HG03469 (cell line): ENCODE results near the gene SPATS2.
"Not testable (repeated sequence)": the region's sequence is repeated elsewhere in the genome, so short reads cannot be mapped to it uniquely, and the experiment has no call there.

ENCODE experiments used
- ATAC-seq: cut with Tn5 transposase; IDR thresholded peaks from one replicate; pipeline ENCODE4 v1.9.1; 2021; ENCODE audit warnings: mild to moderate bottlenecking, moderate library complexity, moderate number of reproducible peaks; ENCODE audit not compliant: unreplicated experiment

Gene SPATS2

DNA sequence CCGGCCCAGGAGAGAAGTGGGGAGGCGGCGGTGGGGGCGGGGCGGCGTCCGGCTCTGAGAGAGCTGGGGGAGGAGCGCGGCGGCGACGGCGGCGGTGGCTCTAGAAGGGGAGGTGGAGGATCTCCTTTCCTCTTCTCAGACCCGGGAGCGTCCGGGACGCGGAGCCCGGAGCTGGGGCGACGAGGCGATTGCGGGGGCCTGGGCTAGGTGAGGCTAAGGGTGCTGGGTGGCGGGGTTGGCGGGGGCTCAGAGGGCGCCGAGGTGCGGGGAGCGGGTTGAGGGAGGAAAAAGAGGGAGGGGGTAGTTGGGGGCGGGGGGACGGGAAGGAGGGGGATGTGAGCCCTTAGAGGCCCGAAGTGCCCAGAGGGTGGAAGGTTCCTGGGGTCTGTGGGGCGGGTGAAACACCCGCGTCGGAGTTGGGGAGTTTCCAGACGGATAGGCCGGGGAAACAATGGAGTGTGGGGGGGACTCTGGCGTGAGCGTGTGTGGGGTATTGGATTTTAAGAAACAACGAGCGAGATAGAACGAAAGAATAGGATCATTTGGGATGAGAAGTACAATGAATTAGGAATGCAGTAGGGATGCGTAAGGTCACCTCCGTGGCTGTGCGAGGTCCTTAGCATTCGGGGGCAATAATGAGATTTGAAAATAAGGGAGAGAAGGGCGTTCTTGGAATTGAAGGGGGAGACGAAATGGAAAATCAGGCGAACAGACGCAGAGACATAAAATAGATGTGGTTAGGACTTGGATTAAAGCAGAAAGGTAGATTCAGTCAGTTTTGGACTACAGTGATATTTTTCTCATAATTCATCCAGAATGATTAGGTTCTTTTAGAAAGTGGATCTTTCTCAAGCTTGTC is at the start of gene SPATS2:
SPATS2 (plus strand) TSS at position 82 of the 859 bp plus-strand sequence. CDS start 93,551 bp downstream, outside the sequence.
- no peak for ATAC-seq

DNA sequence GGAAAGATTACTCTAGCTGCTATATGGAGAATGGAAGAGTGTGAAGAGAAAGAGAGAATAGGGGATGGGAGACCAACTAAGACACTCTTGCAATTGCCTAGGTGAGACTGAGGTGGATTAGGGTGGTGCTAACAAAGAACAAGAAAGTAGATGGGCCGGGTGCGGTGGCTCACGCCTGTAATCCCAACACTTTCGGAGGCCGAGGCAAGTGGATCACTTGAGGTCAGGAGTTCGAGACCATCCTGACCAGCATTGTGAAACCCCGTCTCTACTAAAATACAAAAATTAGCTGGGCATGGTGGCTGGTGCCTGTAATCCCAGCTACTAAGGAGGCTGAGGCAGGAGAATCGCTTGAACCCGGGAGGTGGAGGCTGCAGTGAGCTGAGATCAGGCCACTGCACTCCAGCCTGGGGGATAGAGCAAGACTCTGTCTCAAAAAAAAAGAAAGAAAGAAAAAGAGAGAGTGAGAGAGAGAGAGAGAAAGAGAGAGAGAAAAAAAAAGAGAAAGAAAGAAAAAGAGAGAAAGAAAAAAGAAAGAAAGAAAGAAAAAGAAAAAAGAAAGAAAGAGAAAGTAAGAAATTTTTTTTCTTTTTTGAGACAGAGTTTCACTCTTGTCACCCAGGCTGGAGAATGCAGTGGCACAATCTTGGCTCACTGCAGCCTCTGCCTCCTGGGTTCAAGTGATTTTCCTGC is 46.7 kb upstream of the SPATS2 start:
- not testable (repeated sequence) for ATAC-seq

DNA sequence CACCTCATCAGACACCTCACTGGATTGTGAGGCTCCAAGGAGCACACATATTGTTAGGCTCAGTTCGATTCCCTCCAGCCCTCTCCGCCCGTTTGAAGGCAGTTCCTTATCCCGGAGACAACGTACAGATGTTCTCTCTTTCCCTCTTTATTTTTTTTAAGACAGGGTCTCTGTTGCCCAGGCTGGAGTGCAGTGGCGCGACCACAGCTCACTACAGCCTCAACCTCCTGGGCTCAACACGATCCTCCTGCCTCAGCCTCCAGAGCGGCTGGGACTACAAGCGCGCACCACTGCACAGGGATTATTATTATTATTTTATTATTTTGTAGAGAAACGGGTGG is 44.9 kb upstream of the SPATS2 start:
- no peak for ATAC-seq

DNA sequence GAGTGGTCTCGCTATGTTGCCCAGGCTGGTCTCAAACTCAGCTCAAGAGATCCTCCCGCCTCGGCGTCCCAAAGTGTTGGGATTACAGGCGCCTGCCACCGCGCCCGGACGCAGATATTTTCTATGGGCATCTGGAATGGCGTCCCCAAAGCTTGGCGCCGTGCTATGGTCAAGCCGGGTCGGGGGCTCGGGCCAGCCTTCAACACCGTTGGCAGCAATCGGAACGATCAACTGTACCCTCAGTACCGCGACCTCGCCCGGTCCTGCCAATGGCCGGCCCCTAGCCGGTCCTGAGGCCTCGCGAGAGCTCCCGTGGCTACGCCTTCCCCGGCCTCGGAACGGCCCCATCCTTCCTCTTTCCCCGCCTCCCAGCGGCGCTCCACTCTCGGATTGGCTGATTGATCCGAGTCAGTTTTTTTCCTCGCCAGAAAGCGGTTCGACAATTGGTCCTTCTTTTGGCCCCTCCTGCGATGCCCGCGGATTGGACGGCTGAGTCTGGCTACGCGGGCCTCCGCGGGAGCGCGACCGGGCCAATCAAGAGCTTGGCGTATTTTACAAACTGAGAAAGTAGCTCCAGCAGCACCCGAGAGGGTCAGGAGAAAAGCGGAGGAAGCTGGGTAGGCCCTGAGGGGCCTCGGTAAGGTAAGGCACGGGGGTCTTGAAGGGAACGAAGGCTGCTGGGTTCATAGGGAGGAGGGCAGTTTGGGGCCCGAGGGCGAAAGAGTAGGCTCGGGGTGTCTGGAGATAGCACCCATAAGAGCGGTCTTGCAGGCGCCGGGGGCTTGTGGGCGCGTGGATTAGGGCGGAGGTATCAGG is 44.3 kb upstream of the SPATS2 start, which contains the start of gene TROAP:
TROAP (plus strand) TSS at position 548 of the 816 bp plus-strand sequence. CDS start 354 bp downstream, outside the sequence.
- ATAC-seq: peak; percentile 92

DNA sequence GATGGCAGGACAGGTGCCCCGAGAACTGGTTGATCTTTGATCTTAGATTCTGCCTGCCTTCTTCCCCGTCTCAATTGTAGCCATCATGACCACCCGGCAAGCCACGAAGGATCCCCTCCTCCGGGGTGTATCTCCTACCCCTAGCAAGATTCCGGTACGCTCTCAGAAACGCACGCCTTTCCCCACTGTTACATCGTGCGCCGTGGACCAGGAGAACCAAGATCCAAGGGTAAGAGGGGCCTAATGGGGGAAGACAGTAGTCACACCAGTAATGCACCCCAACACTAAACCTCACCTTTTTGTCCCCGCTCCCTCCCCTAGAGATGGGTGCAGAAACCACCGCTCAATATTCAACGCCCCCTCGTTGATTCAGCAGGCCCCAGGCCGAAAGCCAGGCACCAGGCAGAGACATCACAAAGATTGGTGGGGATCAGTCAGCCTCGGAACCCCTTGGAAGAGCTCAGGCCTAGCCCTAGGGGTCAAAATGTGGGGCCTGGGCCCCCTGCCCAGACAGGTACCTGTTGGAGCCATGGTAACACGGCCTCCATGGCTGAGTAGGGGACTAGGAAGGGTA is 43.7 kb upstream of the SPATS2 start:
- ATAC-seq: no peak

DNA sequence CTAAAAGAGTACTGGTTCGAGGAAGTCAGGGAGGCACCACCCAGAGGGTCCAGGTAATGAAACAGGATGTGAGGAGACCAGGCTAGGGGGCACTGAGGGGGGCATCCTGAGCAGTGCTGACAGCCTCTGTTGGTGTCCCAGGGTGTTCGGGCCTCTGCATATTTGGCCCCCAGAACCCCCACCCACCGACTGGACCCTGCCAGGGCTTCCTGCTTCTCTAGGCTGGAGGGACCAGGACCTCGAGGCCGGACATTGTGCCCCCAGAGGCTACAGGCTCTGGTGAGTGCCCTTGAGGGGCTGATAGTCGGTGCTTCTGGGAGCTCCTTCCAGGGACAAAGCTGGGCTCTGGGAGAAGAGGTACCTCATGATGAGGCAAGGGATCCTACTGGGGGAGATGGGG is 41.7 kb upstream of the SPATS2 start:
- ATAC-seq: no peak

DNA sequence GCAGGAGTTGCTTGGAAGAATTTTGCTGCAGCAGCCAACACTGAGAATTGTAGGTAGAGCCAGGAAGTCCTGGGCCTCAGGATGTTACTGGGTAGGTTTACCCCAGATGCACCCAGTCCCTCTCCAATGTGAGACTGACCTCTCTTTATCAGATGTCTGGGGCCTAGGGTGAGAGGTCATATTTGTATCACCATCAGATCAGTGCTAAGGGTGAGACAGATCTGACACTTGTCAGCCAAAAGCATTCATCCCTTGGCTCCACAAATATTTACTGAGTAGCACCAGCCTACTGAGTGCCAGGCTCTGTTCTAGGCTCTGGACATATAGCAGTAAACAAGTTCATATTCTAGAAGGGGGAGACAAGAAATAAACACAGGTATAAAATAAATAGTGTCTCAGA is 39.9 kb upstream of the SPATS2 start:
- no peak for ATAC-seq

DNA sequence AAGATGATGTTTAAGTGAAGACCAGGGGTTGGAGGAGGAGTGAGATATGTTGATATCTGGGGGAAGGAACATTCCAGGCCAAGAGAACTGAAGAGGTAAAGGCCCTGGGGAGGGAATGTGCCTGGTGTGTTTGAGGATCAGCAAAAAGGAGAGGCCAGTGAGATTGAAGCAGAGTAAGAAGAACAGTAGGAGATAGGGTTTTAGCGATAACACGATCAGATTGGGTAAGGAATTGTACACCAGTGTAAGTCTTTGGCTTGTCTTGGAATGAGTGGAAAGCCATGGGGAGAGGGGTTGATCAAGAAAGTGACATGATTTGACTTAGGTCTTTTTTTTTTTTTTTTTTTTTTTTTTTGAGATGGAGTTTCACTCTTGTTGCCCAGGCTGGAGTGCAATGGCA is 39.4 kb upstream of the SPATS2 start:
- ATAC-seq: no peak

DNA sequence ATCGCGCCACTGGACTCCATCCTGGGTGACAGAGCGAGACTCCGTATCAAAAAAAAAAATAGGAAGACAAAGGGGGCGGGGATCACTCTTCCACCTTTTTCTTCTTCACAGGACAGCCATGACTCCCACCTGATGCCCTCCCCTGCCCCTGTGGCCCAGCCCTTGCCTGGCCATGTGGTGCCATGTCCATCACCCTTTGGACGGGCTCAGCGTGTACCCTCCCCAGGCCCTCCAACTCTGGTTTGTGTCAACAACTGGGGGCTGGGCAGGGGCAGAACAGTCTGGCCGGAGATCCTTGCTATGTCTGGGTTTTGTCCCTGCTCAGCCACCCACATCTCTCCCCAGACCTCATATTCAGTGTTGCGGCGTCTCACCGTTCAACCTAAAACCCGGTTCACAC is 38.4 kb upstream of the SPATS2 start:
- no peak for ATAC-seq

DNA sequence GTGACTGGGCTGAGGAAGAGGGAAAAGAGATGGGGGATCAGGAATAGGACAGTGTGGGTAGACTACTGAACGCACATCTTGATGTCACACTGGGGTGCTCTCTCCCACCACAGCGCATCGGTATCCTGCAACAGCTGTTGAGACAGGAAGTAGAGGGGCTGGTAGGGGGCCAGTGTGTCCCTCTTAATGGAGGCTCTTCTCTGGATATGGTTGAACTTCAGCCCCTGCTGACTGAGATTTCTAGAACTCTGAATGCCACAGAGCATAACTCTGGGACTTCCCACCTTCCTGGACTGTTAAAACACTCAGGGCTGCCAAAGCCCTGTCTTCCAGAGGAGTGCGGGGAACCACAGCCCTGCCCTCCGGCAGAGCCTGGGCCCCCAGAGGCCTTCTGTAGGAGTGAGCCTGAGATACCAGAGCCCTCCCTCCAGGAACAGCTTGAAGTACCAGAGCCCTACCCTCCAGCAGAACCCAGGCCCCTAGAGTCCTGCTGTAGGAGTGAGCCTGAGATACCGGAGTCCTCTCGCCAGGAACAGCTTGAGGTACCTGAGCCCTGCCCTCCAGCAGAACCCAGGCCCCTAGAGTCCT is 37.1 kb upstream of the SPATS2 start:
- ATAC-seq: no peak

DNA sequence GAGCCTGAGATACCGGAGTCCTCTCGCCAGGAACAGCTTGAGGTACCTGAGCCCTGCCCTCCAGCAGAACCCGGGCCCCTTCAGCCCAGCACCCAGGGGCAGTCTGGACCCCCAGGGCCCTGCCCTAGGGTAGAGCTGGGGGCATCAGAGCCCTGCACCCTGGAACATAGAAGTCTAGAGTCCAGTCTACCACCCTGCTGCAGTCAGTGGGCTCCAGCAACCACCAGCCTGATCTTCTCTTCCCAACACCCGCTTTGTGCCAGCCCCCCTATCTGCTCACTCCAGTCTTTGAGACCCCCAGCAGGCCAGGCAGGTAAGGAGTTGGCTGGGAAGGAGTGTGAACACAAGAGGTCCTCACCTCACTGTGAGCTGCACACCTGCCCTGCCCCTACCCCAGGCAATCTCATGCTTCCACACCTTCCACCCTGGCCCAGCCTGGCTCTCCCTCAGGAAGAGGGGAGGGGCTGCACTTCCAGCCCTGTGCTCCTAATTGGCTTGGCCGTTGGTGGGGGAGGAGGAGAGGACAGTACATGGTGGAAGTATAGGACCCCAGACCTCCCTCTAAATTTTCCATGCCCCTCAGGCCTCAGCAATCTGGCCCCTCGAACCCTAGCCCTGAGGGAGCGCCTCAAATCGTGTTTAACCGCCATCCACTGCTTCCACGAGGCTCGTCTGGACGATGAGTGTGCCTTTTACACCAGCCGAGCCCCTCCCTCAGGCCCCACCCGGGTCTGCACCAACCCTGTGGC is 36.5 kb upstream of the SPATS2 start:
- no peak for ATAC-seq

DNA sequence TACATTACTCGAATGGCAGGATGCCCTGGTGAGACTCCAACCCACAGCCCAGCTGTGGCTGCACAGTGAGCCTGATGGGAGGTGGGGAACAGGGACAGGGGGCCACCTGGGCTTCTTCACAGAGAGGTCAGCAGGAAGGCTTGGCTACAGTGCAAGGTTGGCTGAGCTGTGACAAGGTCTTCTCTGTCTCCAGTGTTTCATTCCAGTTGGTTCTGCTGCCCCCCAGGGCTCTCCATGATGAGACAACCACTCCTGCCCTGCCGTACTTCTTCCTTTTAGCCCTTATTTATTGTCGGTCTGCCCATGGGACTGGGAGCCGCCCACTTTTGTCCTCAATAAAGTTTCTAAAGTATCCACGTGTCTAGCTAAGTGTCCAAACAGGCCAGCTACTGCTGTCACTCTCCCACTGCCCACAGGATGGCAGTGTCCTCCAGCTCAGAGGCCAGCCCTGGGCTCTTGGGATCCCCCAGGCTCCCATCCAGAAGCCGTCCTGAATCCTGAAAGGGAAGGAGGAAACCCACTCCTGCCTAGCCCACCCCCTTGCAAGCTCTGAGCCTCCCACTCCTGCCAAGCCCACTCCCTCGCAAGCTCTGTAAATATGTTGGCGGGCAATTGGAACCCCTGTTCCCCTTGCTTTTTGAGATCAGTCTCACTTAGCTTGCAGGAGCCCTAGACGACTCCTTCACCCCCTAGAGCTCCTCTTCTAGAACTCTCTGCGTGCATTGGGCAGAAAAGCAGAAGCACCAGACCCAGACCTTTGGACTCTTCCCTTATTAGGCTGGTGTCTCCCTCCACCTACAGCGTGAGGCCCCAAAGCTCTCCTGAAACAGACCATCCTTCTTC is 35.7 kb upstream of the SPATS2 start:
- ATAC-seq: no peak

DNA sequence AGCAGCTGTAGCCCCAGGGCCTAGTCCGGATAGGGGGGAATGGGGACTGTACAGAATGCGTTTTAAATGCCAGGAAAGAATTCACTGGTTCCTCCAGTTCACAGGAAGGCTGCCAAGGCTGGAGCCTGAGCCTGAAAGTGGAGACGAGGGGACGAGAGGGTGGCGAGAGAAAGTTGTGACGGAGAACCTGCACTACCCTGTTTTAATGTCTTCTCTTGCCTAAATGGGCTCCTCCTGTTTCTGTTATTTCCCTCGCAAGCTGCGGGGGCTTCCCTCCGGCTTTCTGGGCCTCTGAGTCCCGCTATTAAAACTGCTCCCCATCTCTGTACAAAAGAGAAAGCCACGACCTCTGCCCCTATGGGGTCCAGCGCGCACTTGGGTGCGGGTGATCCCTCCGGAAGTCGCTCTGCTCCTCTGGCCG is 34.8 kb upstream of the SPATS2 start:
- no peak for ATAC-seq

DNA sequence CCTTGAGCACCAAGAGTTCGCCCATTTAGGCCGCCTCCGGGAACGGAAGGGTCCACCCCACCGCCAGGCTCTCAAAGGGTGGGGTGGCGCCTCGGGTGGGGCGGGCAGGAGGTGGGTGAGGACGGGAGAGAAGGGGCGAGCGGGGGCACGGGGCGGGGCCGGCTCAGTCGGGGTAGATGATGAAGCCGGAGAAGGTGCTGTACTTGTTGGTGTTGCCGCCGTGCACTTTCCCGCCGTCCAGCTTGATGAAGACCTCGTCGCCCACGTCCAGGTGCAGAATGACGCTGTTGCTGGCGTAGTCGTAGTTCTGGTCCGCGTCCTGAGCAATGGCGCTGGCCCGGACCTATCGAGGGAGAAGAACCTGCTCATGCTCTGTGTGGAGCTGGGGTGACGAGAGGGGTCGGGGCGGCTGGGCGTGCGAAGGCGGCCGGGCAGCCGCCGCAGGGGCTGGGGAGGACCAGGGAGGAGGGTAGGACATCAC is 34.3 kb upstream of the SPATS2 start:
- ATAC-seq: no peak

DNA sequence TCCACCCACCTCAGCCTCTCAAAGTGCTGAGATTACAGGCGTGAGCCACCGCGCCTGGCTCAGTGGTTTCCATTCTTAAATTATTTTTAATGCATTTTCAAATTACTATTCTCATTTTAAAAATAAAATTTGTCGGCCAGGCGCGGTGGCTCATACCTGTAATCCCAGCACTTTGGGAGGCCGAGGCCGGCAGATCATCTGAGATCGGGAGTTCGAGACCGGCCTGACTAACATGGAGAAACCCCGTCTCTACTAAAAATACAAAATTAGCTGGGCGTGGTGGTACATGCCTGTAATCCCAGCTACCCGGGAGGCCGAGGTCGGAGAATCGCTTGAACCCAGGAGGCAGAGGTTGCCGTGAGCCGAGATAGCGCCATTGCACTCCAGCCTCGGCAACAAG is 33.5 kb upstream of the SPATS2 start:
- not testable (repeated sequence) for ATAC-seq

DNA sequence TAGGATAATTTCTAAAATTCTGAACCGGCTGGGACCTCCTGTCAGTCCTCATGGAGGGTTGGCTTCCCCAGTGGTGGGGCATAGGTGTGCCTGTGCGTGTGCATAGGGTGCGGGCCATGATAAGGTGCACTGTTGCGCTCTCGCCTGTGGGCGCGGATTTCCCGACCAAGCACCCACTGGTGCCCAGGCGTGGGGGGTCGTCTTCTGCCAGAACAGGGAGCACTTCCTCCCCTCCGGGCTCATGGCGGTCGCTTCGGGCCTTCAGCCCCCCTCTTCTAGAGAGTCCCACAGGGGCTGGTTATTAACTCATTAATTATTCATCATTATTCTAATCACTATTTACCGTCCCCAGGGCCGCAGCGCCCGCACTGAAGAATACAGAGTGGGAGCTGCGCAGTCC is 33.0 kb upstream of the SPATS2 start:
- ATAC-seq: no peak

DNA sequence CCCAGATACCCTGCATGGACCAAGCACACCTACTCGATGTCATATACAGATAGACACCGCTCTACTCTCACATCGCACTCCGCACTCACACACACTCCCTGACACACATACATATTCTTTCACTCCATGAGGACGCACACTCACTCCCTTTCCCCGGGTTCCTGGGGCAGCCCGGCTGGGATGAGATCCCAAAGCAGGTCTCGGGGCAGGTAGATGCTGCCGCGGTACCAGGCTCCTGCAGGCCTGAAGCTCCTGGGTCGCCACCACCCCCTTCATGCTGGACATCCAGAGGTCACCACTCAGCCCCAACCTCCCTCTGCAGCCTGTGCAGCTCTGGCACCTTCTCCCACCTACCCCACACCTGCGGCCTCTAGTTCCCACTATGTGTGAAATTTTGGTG is 32.6 kb upstream of the SPATS2 start:
- ATAC-seq: no peak

DNA sequence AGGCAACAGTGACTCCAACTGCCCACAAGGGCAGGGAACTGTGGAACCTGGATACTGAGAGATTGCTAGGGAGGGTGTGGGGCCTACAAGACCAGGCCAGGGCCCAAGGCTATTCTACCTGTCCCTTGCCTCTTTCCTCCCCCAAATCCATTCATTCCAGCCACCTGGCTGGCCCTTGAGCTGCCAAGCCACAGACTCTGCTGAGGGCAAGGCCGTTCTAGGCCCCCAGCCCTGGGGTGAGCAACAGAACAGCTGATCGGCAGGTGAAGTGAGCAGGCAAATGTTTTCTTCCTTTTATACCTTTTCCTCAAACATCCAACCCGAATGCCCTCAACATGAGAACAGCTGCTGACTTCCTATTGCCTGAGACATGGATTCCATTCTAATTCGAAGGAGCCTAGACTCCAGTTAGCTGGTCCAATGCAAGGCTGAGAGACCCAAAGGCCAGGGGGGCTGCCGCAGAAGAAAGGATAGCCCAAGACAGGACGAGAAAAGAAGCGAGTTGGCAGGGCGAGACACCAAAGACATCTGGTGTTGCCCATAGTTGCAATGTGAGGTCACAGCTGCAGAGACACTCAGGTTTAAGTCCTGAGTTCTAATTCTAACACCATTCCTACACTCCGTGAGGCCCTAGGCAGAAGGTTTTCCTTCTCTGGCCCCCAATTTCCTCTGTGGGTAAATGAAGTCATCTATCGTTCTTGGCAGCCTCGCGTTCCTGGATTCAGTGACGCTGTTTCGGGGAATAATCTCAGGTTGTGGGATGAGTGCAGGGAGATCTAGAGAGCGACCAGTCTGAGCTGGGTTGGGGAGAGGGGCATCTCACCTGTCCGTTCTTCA is 31.9 kb upstream of the SPATS2 start:
- no peak for ATAC-seq
